GM21619 (cell line): ENCODE measurements around the gene SHBG.

Source experiments
- ATAC-seq: cut with Tn5 transposase; IDR thresholded peaks from one replicate; pipeline ENCODE4 v1.9.1; 2021; ENCODE audit not compliant: unreplicated experiment

Gene SHBG

GRCh38 chr17:7646457-7646856, 16.5 kb downstream of the SHBG start:
- no peak for ATAC-seq

- no peak for ATAC-seq
Observed at GRCh38 chr17:7647018-7647417, 17.1 kb downstream of the SHBG start.

GRCh38 chr17:7650509-7651096, 20.7 kb downstream of the SHBG start, which contains the start of gene ATP1B2:
Gene ATP1B2 (plus strand): TSS chr17:7650926. CDS start chr17:7651519, 593 bp downstream.
- no peak for ATAC-seq

- no peak for ATAC-seq
Observed at GRCh38 chr17:7651097-7651664, 21.2 kb downstream of the SHBG start.

- no peak for ATAC-seq
Observed at GRCh38 chr17:7651665-7652387, 21.9 kb downstream of the SHBG start.

GRCh38 chr17:7652388-7653356, 22.7 kb downstream of the SHBG start:
- ATAC-seq: no peak

GRCh38 chr17:7654832-7655540, 25.1 kb downstream of the SHBG start:
- no peak for ATAC-seq

GRCh38 chr17:7655541-7655840, 25.6 kb downstream of the SHBG start:
- ATAC-seq: no peak

GRCh38 chr17:7656958-7657609, 27.1 kb downstream of the SHBG start:
- ATAC-seq: no peak

GRCh38 chr17:7667656-7668406, 37.9 kb downstream of the SHBG start:
- no peak for ATAC-seq

GRCh38 chr17:7668482-7668881, 38.5 kb downstream of the SHBG start:
- ATAC-seq: no peak

- ATAC-seq: no peak
Observed at GRCh38 chr17:7673239-7673638, 43.3 kb downstream of the SHBG start.

- ATAC-seq: no peak
Observed at GRCh38 chr17:7674934-7675333, 45.0 kb downstream of the SHBG start.

GRCh38 chr17:7676533-7676932, 46.6 kb downstream of the SHBG start:
- ATAC-seq: no peak

- ATAC-seq: no peak
Observed at GRCh38 chr17:7677388-7678067, 47.6 kb downstream of the SHBG start.
